Testis (tissue), 3 donors: ENCODE data around the gene MED13. TPM values are rescaled to one million over a fixed set of nuclear protein-coding genes. Genes with fewer than 3 reads are reported as not detected.

ENCODE experiments used
- DNase-seq: peaks from one replicate; pipeline ENCODE4 v3.0.0-alpha.2; 2019
- H3K27ac ChIP-seq, 2 donors: fragments of 200-600 bp; sonication (generic); one replicate each; pipeline ENCODE4 v1.5.1; 2019
- H3K27me3 ChIP-seq: fragments of 200-600 bp; sonication (generic); one replicate; pipeline ENCODE4 v1.5.1; 2019
- H3K36me3 ChIP-seq: fragments of 200-600 bp; sonication (generic); one replicate; pipeline ENCODE4 v1.5.1; 2017; ENCODE audit warnings: low read depth; ENCODE audit errors: missing control alignments
- H3K4me1 ChIP-seq: fragments of 200-600 bp; sonication (generic); one replicate; pipeline ENCODE4 v1.5.1; 2019
- H3K4me3 ChIP-seq, 2 donors: fragments of 200-600 bp; sonication (generic); one replicate each; pipeline ENCODE4 v1.5.1; 2017 to 2019
- H3K9me3 ChIP-seq: fragments of 200-600 bp; sonication (generic); one replicate; pipeline ENCODE4 v1.5.1; 2017
- CTCF ChIP-seq, 3 experiments: fragments of 450-650 bp in 2 of 3; fragments of 200-600 bp in 1 of 3; sonication (generic) in 1 of 3; IDR thresholded peaks; one replicate each; pipeline ENCODE4 v1.5.1; 2016 to 2019; ENCODE audit warnings: antibody characterized with exemption in 3 of 3, mild to moderate bottlenecking in 2 of 3, moderate library complexity in 1 of 3
- POLR2A ChIP-seq: fragments of 450-650 bp; IDR thresholded peaks from one replicate; pipeline ENCODE4 v1.6.1; 2017; ENCODE audit warnings: antibody characterized with exemption, mild to moderate bottlenecking, moderate library complexity
- WGBS, 2 donors: methylation state at CpG; one replicate each; pipeline ENCODE4 v1.1.5; 2018; 5-methylcytosine and 5-hydroxymethylcytosine counted together
- intact Hi-C: fragments of 100-400 bp; cut with DNase I; formaldehyde crosslinking; loops from one replicate; pipeline ENCODE4 v1.15.1; 2023; ENCODE audit warnings: low total_unique reads
- polyA plus RNA-seq: library from polyadenylated mRNA; stranded (reverse); fragments of 350-450 nt; fragmentation: Illumina TruSeq; extraction: RNeasy Lipid Tissue Mini Kit (QIAGEN cat#74804); gene quantifications from one replicate; pipeline ENCODE4 v1.2.3, GENCODE V29; 2014; ENCODE audit warnings: low read depth, low replicate concordance; ENCODE audit not compliant: insufficient read depth
- total RNA-seq, 2 donors: library from RNA; depleted of rRNA; stranded (reverse); fragments of >200 nt; gene quantifications; one replicate each; pipeline ENCODE4 v1.2.3, GENCODE V29; 2016

The MED13 gene
- total and polyA plus RNA-seq, 3 donors from 2014 or later: 44.0 to 145 (median 98.7) TPM

- Histone ChIP-seq H3K27me3 (no peaks in the 10 kb centered on the region), H3K27ac (no peak overlapping the region), H3K36me3 (no peaks in the 10 kb centered on the region), H3K4me3 (no peak overlapping the region), H3K4me1 (no peaks in the 10 kb centered on the region), H3K9me3 (no peaks in the 10 kb centered on the region)
- intact Hi-C loops: no loop called here
- DNase-seq: no peak
- WGBS, 2 donors: 60 to 76% methylated on average over 7 of the region's 7 CpGs
- TF ChIP-seq POLR2A: no peak
- no peak for TF ChIP-seq CTCF (IDR thresholded peaks at IDR 0.05)
Measured at GRCh38 chr17:62093188-62094155, 28.4 kb upstream of the MED13 start.

GRCh38 chr17:62092784-62093183 lies 27.7 kb upstream of the MED13 start:
- 89 to 90% methylated on average over 2 of the region's 2 CpGs for WGBS, 2 donors
- Histone ChIP-seq H3K4me3 (no peak overlapping the region), H3K27me3 (no peaks in the 10 kb centered on the region), H3K36me3 (no peaks in the 10 kb centered on the region), H3K9me3 (no peaks in the 10 kb centered on the region), H3K4me1 (no peaks in the 10 kb centered on the region), H3K27ac (no peak overlapping the region)
- TF ChIP-seq POLR2A (no peak), CTCF (IDR thresholded peaks at IDR 0.05) (no peak)
- DNase-seq: no peak
- intact Hi-C loops: no loop called here

GRCh38 chr17:62091804-62092203 lies 26.7 kb upstream of the MED13 start:
- intact Hi-C loops: no loop called here
- Histone ChIP-seq H3K27ac (no peak overlapping the region), H3K4me1 (no peaks in the 10 kb centered on the region), H3K9me3 (no peaks in the 10 kb centered on the region), H3K36me3 (no peaks in the 10 kb centered on the region), H3K4me3 (no peak overlapping the region), H3K27me3 (no peaks in the 10 kb centered on the region)
- no peak for TF ChIP-seq CTCF (IDR thresholded peaks at IDR 0.05)
- no peak for TF ChIP-seq POLR2A
- DNase-seq: no peak
- WGBS, 2 donors: 50 to 81% methylated on average over 1 of the region's 1 CpG

- no peak overlapping the region for H3K27ac ChIP-seq
- intact Hi-C loops: no loop called here
- WGBS, 2 donors: 85 to 91% methylated on average over 9 of the region's 9 CpGs
Measured at GRCh38 chr17:62090868-62091267, 25.8 kb upstream of the MED13 start.

More at GRCh38 chr17:62090868-62091267, 25.8 kb upstream of the MED13 start:
- DNase-seq: no peak
- no peaks in the 10 kb centered on the region for H3K27me3 ChIP-seq
- H3K4me1 ChIP-seq: no peaks in the 10 kb centered on the region
- no peaks in the 10 kb centered on the region for H3K9me3 ChIP-seq
- no peak overlapping the region for H3K4me3 ChIP-seq
- TF ChIP-seq CTCF (IDR thresholded peaks at IDR 0.05) (no peak), POLR2A (no peak)
- H3K36me3 ChIP-seq: no peaks in the 10 kb centered on the region
